Upper lobe of left lung (tissue), 6 donors: Measurements from ENCODE around the gene TMEM41B. TPM values are rescaled to one million over a fixed set of nuclear protein-coding genes. Genes with fewer than 3 reads are reported as not detected.
"Not testable (repeated sequence)": the region's sequence is repeated elsewhere in the genome, so short reads cannot be mapped to it uniquely, and the experiment has no call there.

Source experiments
- ATAC-seq, 2 donors: fragments of 200-7000 bp; cut with Tn5 transposase; one replicate each; pipeline ENCODE4 v1.9.1; 2022; ENCODE audit warnings: mild to moderate bottlenecking in 2 of 2, moderate library complexity in 2 of 2; ENCODE audit not compliant: low FRiP score in 2 of 2
- DNase-seq, 2 donors: peaks; one replicate each; pipeline ENCODE4 v3.0.0-alpha.2; 2019 to 2020
- H3K27ac ChIP-seq, 4 donors: fragments of 200-600 bp; sonication (generic); one replicate each; pipeline ENCODE4 v1.5.1; 2016 to 2019
- H3K27me3 ChIP-seq, 4 donors: fragments of 200-600 bp; sonication (generic); one replicate each; pipeline ENCODE4 v1.5.1; 2017 to 2019
- H3K36me3 ChIP-seq, 4 donors: fragments of 200-600 bp; sonication (generic); one replicate each; pipeline ENCODE4 v1.5.1; 2016 to 2019
- H3K4me1 ChIP-seq, 4 donors: fragments of 200-600 bp; sonication (generic); one replicate each; pipeline ENCODE4 v1.5.1; 2018 to 2019
- H3K4me3 ChIP-seq, 4 donors: fragments of 200-600 bp; sonication (generic); one replicate each; pipeline ENCODE4 v1.5.1; 2017 to 2019; ENCODE audit warnings: mild to moderate bottlenecking in 2 of 4, moderate library complexity in 1 of 4
- H3K9me3 ChIP-seq, 4 donors: fragments of 200-600 bp; sonication (generic); one replicate each; pipeline ENCODE4 v1.5.1; 2018 to 2019
- CTCF ChIP-seq, 6 experiments: fragments of 450-650 bp in 4 of 6; fragments of 200-600 bp in 2 of 6; sonication (generic) in 2 of 6; IDR thresholded peaks; one replicate each; pipeline ENCODE4 v1.5.1; 2016 to 2019; ENCODE audit warnings: antibody characterized with exemption in 6 of 6
- EP300 ChIP-seq, 4 donors: sonication (generic); formaldehyde crosslinking; IDR thresholded peaks; one replicate each; pipeline ENCODE4 v1.5.1; 2017; ENCODE audit warnings: antibody characterized with exemption in 4 of 4, control low read depth in 2 of 4
- POLR2A ChIP-seq, 4 donors: fragments of 450-650 bp; IDR thresholded peaks; one replicate each; pipeline ENCODE4 v1.5.1; 2016 to 2017; ENCODE audit warnings: antibody characterized with exemption in 4 of 4, mild to moderate bottlenecking in 2 of 4
- POLR2AphosphoS5 ChIP-seq, 2 donors: sonication (generic); formaldehyde crosslinking; IDR thresholded peaks; one replicate each; pipeline ENCODE4 v1.5.1; 2017; ENCODE audit warnings: antibody characterized with exemption in 2 of 2
- WGBS, 2 donors: methylation state at CpG; one replicate each; pipeline ENCODE4 v1.1.5; 2017 to 2018; 5-methylcytosine and 5-hydroxymethylcytosine counted together
- total RNA-seq, 6 donors: library from RNA; depleted of rRNA in 4 of 6; stranded (reverse); fragments of >200 nt in 4 of 6; gene quantifications; one replicate each; pipeline versions ENCODE4 v1.1.0 to v1.2.1, GENCODE V29; 2016 to 2021
- donor health status: DM: no; HTN: no; CAD: no; lungs with moderate emphysema.
- donor health status: DM: no; HTN: yes; CAD: no; lungs with severe emphysema.

The TMEM41B gene
- total RNA-seq, 6 donors from 2014 or later = 61.7 to 114 (median 88.5) TPM

- no peak for TF ChIP-seq POLR2A (IDR thresholded peaks at IDR 0.05)
- no peak for TF ChIP-seq POLR2AphosphoS5 (IDR thresholded peaks at IDR 0.05)
- TF ChIP-seq CTCF (IDR thresholded peaks at IDR 0.05) = no peak
- peak in 2 of 4 donors; percentile 24 to 72 for TF ChIP-seq EP300 (IDR thresholded peaks at IDR 0.05)
- WGBS, 2 donors = 64 to 69% methylated on average over 10 of the region's 10 CpGs
- peak; percentile 56 to 93 for ATAC-seq
- Histone ChIP-seq H3K36me3 (no peaks in the 10 kb centered on the region), H3K4me1 (peaks cover 0 to 13% (median 3%) of the 10 kb centered on the region in 4 donors), H3K27me3 (no peaks in the 10 kb centered on the region), H3K9me3 (no peaks in the 10 kb centered on the region), H3K27ac (peak overlapping the region; percentile 22 to 80 (median 69)), H3K4me3 (no peak overlapping the region)
- DNase-seq = peak in 1 of 2 donors; percentile 70
Measured at GRCh38 chr11:9330387-9331384, 16.3 kb upstream of the TMEM41B start.

- Histone ChIP-seq H3K4me3 (no peak overlapping the region), H3K4me1 (peaks cover 5 to 23% (median 10%) of the 10 kb centered on the region in 4 donors), H3K36me3 (no peaks in the 10 kb centered on the region), H3K27me3 (no peaks in the 10 kb centered on the region), H3K27ac (peak overlapping the region in 3 of 4 donors; percentile 56 to 76 (median 63)), H3K9me3 (no peaks in the 10 kb centered on the region)
- 87 to 93% methylated on average over 3 of the region's 3 CpGs for WGBS, 2 donors
- TF ChIP-seq POLR2A (IDR thresholded peaks at IDR 0.05) = no peak
- no peak for TF ChIP-seq EP300 (IDR thresholded peaks at IDR 0.05)
- TF ChIP-seq POLR2AphosphoS5 (IDR thresholded peaks at IDR 0.05) = no peak
- no peak for TF ChIP-seq CTCF (IDR thresholded peaks at IDR 0.05)
- DNase-seq (no peak), ATAC-seq (no peak)
Measured at GRCh38 chr11:9320047-9320446, 5.7 kb upstream of the TMEM41B start.

- H3K36me3 ChIP-seq, ATAC-seq, H3K27me3 ChIP-seq, H3K4me3 ChIP-seq, H3K9me3 ChIP-seq: not testable (repeated sequence)
- Histone ChIP-seq H3K27ac (peak overlapping the region; percentile 63 to 76 (median 70)), H3K4me1 (peaks cover 7 to 26% (median 13%) of the 10 kb centered on the region in 4 donors)
- 71 to 80% methylated on average over 4 of the region's 4 CpGs for WGBS, 2 donors
- DNase-seq = peak in 1 of 2 donors; percentile 78
- TF ChIP-seq POLR2A (IDR thresholded peaks at IDR 0.05) = peak in 2 of 4 donors; percentile 22 to 30
- peak; percentile 26 to 45 for TF ChIP-seq POLR2AphosphoS5 (IDR thresholded peaks at IDR 0.05)
- peak in 3 of 4 donors; percentile 10 to 35 (median 12) for TF ChIP-seq EP300 (IDR thresholded peaks at IDR 0.05)
Measured at GRCh38 chr11:9319377-9320001, 5.1 kb upstream of the TMEM41B start.

GRCh38 chr11:9318442-9319376, 4.3 kb upstream of the TMEM41B start:
- H3K36me3 ChIP-seq, H3K4me3 ChIP-seq, ATAC-seq, H3K9me3 ChIP-seq, H3K27me3 ChIP-seq: not testable (repeated sequence)
- H3K4me1 ChIP-seq = peaks cover 7 to 26% (median 13%) of the 10 kb centered on the region in 4 donors
- WGBS, 2 donors = 40 to 42% methylated on average over 18 of the region's 18 CpGs
- peak in 1 of 2 donors; percentile 30 for DNase-seq
- H3K27ac ChIP-seq = peak overlapping the region; percentile 44 to 76 (median 70)

- DNase-seq (no peak), ATAC-seq (no peak)
- WGBS, 2 donors = 94 to 95% methylated on average over 2 of the region's 2 CpGs
- Histone ChIP-seq H3K36me3 (no peaks in the 10 kb centered on the region), H3K4me3 (no peak overlapping the region), H3K27ac (no peak overlapping the region), H3K4me1 (peaks cover 15 to 34% (median 26%) of the 10 kb centered on the region in 4 donors), H3K9me3 (no peaks in the 10 kb centered on the region), H3K27me3 (no peaks in the 10 kb centered on the region)
- TF ChIP-seq EP300 (IDR thresholded peaks at IDR 0.05) = no peak
- no peak for TF ChIP-seq POLR2A (IDR thresholded peaks at IDR 0.05)
- no peak for TF ChIP-seq POLR2AphosphoS5 (IDR thresholded peaks at IDR 0.05)
- no peak for TF ChIP-seq CTCF (IDR thresholded peaks at IDR 0.05)
Measured at GRCh38 chr11:9316334-9316733, 1.9 kb upstream of the TMEM41B start.
